GOT3 (cell line): ENCODE data around the gene TEX29.

Source experiments
- DNase-seq: peaks from one replicate; lab custom pipeline; 2025; ENCODE audit warnings: mixed read lengths; lab: John Stamatoyannopoulos, UW

TEX29 gene

GRCh38 chr13:111291908-111292307 is 28.5 kb upstream of the TEX29 start:
- DNase-seq = no peak

DNA sequence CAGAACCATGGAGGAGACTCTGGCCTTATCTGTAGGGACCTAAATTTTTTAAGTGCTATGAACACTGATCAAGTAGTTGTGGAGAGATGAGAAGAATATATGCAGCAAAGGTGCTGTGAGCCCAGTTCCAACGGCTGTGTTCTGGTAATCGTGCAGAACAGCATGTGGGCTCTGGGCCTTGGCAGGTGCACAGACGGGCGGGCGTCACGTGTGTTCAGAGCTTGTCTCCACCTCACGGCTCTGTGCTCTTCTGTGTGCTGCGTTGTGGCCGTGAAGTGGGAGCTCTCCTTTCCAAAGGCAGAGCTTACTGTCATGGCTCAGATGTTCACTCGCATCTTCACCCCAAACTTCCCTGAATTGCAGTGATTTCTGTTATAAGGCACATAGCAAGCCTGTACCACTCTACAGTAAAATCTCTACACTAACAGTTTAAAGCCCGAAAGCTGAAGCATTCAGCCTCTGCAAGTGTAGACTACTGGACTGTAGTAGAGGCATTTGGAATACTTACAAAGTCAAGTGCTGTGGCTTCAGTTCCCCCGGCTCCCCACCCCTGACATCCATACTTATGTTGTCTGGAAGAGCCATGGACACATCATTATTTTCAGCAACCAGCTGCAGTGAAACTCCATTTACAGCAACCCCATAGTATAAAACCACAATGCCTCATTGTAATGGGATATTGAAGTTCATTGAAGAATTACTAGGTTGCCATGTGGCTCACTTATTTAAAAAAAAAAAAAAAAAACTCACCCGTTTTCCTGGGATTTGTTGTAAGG is 27.5 kb upstream of the TEX29 start:
- DNase-seq = no peak

- DNase-seq = no peak
Measured at GRCh38 chr13:111295886-111296285, 24.6 kb upstream of the TEX29 start.

DNA sequence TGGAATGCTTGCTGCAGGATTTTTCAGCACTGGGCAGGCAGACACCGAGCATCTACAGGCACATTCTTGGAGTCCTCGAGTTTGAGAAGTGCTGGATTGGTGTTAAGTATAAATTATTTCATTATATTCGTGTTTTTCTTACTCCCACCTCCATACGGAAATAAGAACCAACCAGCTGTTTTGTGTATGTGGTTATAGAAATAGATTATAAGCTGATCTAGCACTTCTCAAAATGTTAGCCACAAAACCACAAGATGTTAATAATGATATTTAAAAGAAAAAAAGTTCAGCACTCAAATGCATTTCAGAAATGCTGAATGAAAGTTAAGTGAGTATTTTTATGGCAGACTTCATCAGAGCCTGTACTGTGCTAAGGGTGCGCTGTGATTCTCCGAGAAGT is 24.0 kb upstream of the TEX29 start:
- DNase-seq = no peak

GRCh38 chr13:111298214-111298975 is 22.0 kb upstream of the TEX29 start:
- no peak for DNase-seq

DNA sequence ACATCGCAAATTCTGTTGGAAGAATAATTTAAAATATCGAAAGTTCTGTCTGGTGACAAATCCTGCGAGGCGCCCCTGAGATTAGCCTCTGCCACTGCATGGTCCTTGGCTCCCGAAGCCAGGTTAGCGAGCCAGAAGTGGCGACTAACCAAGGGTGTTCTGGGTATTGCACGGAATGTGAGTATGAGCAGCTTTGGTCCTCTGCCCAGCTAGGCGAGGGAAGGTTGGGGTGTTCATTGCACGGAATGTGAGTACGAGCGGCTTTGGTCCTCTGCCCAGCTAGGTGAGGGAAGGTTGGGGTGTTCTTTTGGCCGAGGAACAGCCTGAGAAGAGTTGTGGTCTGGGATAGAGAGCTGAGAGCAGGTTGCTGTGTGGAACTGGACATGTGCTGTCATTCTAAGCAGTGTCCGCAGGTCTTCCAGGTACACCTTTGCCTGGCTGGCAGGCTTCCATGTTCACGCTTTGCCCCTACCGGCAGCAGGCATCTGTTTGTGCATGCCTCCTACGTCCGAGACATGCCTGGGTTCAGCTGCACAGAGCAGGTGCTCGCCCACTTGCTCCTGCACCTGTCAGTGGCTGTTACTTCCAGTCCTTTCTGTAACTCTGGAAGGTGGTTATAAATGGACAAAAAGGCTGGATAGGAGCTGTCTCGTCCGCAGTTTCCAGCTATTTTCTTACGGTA is 18.3 kb upstream of the TEX29 start:
- no peak for DNase-seq

GRCh38 chr13:111303559-111303958 is 16.9 kb upstream of the TEX29 start:
- no peak for DNase-seq

GRCh38 chr13:111304041-111304544 is 16.3 kb upstream of the TEX29 start:
- DNase-seq = no peak

GRCh38 chr13:111304603-111305289 is 15.7 kb upstream of the TEX29 start:
- no peak for DNase-seq

DNA sequence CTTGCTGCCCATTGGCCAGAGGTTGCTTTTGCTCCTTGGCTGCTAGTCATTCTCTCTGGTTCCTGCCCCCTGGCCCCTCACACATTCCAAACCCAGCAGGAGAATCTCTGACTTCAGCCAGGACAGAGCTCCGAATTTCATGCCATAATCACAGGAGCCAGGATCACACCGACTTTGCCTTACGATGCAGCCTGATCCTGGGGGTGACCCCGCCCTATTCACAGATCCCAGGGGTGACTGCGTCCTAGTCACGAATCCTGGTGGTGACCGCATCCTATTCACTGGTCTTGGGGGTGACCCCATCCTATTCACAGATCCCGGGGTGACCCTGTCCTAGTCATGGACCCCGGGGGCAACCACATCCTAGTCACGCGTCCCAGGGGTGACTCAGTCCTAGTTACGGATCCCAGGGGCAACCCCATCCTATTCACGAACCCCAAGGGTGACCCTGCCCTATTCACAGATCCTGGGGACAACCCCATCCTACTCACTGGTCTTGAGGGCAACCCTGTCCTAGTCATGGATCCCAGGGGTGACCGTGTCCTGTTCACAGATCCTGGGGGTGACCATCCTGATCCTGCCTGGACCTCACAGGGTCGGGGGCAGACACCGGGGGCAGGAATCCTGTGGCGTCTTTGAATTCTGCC is 7.4 kb upstream of the TEX29 start:
- DNase-seq = no peak

- no peak for DNase-seq
Measured at GRCh38 chr13:111313911-111314425, 6.5 kb upstream of the TEX29 start.

DNA sequence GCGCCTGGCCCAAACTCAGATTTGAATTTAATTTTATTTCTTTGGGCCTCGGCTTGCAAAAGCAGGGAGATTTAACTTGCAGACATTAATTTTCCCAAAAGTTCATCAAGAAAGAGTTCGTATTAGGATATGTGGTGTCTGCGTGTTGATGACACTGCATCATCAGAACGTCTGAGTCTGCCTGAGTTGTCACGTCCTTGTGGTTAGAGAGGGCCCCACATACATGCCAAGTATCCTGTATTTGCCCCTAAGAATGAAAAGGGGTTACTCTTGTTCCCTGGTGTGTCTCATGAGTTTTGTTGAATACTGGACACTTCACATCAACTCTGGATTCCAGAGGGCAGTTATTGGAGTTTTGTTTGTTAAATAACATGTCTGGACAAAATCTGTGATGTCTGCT is 5.6 kb upstream of the TEX29 start:
- no peak for DNase-seq

GRCh38 chr13:111315347-111315995 is 5.0 kb upstream of the TEX29 start:
- DNase-seq = no peak

- DNase-seq = no peak
Measured at GRCh38 chr13:111316161-111316730, 4.2 kb upstream of the TEX29 start.

DNA sequence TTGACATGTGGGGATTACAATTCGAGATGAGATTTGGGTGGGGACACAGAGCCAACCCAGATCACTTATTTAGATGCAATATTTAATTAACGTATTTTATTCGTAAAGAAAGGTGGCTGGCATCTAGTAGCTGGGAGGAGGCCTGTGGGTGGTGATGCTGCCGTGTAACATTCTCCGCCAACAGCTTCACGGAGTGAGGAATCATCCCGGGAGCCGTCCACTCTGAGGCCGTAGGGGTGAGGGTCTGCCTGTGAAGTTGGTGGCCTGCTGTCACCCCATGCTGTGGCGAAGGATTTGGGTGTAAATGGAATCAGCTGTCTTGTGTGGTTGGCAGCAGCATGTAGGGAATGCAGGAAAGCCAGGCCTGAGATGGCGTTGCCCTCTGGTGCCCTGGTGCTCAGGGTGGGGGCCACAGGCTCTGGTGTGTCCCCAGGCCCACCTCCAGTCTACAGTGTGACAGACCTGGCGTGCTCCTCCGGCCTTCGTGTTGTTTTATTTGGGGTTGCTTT is 3.3 kb upstream of the TEX29 start:
- no peak for DNase-seq

GRCh38 chr13:111317571-111318345 is 2.7 kb upstream of the TEX29 start:
- no peak for DNase-seq

DNA sequence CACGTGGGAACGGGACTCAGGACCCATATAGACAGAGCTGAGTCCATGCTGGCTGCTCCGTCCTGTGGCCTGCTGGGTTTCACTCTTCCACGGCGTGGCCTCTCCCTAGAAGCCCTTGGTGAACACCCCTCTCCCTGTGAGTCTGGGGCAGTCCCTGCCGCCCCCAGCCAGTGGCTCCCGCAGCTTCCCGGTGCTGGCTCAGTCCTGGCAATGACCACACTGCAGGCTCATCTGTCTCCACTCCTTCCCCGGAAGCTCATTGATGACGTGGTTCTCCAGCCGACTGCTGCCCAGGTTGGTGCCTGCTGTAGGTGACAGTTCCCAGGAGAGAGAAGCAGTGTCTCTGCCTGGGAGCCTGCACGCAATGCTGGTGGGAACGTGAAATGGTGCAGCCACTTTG is 2.1 kb upstream of the TEX29 start:
- no peak for DNase-seq

GRCh38 chr13:111319521-111319920 is 921 bp upstream of the TEX29 start:
- DNase-seq = no peak
